T-helper 17 cell (primary cell): Measurements from ENCODE around the gene PMS1. TPM values are rescaled to one million over a fixed set of nuclear protein-coding genes. Genes with fewer than 3 reads are reported as not detected.
"Not testable (repeated sequence)": the region's sequence is repeated elsewhere in the genome, so short reads cannot be mapped to it uniquely, and the experiment has no call there.

Experiments used
- ATAC-seq: fragments of 150-1000 bp; cut with Tn5 transposase; 2 replicates; pipeline ENCODE4 v1.10.0; 2021; ENCODE audit warnings: mild to moderate bottlenecking, moderate library complexity
- DNase-seq, 3 donors: peaks; one replicate each; pipeline versions ENCODE4 v3.0.0 to v3.0.0-alpha.2; 2020 to 2021
- H3K9me3 ChIP-seq: one replicate; pipeline ENCODE4 v1.7.0; 2013; ENCODE audit warnings: low read length, mild to moderate bottlenecking; ENCODE audit not compliant: control insufficient read depth, poor library complexity, severe bottlenecking
- H3K27ac Mint-ChIP-seq: one replicate; pipeline ENCODE4 v1.8.0; 2022; ENCODE audit warnings: mild to moderate bottlenecking, moderate library complexity, mixed read lengths
- H3K27me3 Mint-ChIP-seq: one replicate; pipeline ENCODE4 v1.8.0; 2022; ENCODE audit warnings: mixed read lengths
- H3K36me3 Mint-ChIP-seq: one replicate; pipeline ENCODE4 v1.8.0; 2022; ENCODE audit warnings: low read depth, mixed read lengths
- H3K4me1 Mint-ChIP-seq: one replicate; pipeline ENCODE4 v1.8.0; 2022; ENCODE audit warnings: mild to moderate bottlenecking, mixed read lengths
- H3K4me3 Mint-ChIP-seq: one replicate; pipeline ENCODE4 v1.8.0; 2022; ENCODE audit warnings: mild to moderate bottlenecking, moderate library complexity, mixed read lengths
- total RNA-seq, 4 donors: library from RNA in 2 of 4; stranded (reverse) in 2 of 4; gene quantifications; one replicate each; pipeline ENCODE4 v1.2.3 and lab custom pipeline; 2022 to 2026

The PMS1 gene
- total RNA-seq, result 10 to 100 TPM; 18.0 to 18.4 TPM
- total RNA-seq (lab: John Stamatoyannopoulos, UW), result 22.8 to 28.2 reads per million in 2 donors

- H3K4me3 Mint-ChIP-seq, result peak within 1 kb of the TSS; percentile 92
- H3K9me3 ChIP-seq, result no peaks in the 10 kb centered on the region
- H3K4me1 Mint-ChIP-seq, result peaks cover 40% of the 10 kb centered on the region
- ATAC-seq (peak; percentile 91), DNase-seq (peak; percentile 90 to 94 (median 92))
- H3K27ac Mint-ChIP-seq, result peak within 1 kb of the TSS; percentile 96
- peaks cover 16% of the 10 kb centered on the region for H3K36me3 Mint-ChIP-seq
- no peaks in the 10 kb centered on the region for H3K27me3 Mint-ChIP-seq
Observed at GRCh38 chr2:189783927-189784867, at the start of gene PMS1, which contains the start of gene ORMDL1. TSS of gene PMS1 (plus strand) at chr2:189784450. CDS start at chr2:189791810, 7,360 bp downstream. TSS of gene ORMDL1 (minus strand) at chr2:189784339. CDS start at chr2:189782595, 1,744 bp downstream.

- no peaks in the 10 kb centered on the region for H3K36me3 Mint-ChIP-seq
- no peaks in the 10 kb centered on the region for H3K4me1 Mint-ChIP-seq
- no peaks in the 10 kb centered on the region for H3K9me3 ChIP-seq
- no peak overlapping the region for H3K27ac Mint-ChIP-seq
- DNase-seq (peak in 1 of 3 donors; percentile 12), ATAC-seq (peak; percentile 80)
- H3K27me3 Mint-ChIP-seq, result no peaks in the 10 kb centered on the region
- no peak overlapping the region for H3K4me3 Mint-ChIP-seq
Observed at GRCh38 chr2:189751080-189751658, 33.1 kb upstream of the PMS1 start.

- Mint-ChIP-seq H3K36me3 (peaks cover 3% of the 10 kb centered on the region), H3K4me1 (peaks cover 9% of the 10 kb centered on the region), H3K27me3 (no peaks in the 10 kb centered on the region), H3K4me3 (no peak overlapping the region), H3K27ac (peak overlapping the region; percentile 11)
- ATAC-seq (no peak), DNase-seq (no peak)
- no peaks in the 10 kb centered on the region for H3K9me3 ChIP-seq
Observed at GRCh38 chr2:189756311-189756952, 27.8 kb upstream of the PMS1 start.

GRCh38 chr2:189760154-189760553 lies 24.1 kb upstream of the PMS1 start:
- not testable (repeated sequence) for H3K36me3 Mint-ChIP-seq, ATAC-seq, H3K9me3 ChIP-seq, H3K4me3 Mint-ChIP-seq, H3K27ac Mint-ChIP-seq, H3K27me3 Mint-ChIP-seq, DNase-seq
- peaks cover 13% of the 10 kb centered on the region for H3K4me1 Mint-ChIP-seq

- no peaks in the 10 kb centered on the region for H3K9me3 ChIP-seq
- Mint-ChIP-seq H3K4me1 (peaks cover 6% of the 10 kb centered on the region), H3K4me3 (peak overlapping the region; percentile 94), H3K27ac (peak overlapping the region; percentile 98), H3K36me3 (no peaks in the 10 kb centered on the region), H3K27me3 (no peaks in the 10 kb centered on the region)
- no peak for ATAC-seq
- DNase-seq, result no peak
Observed at GRCh38 chr2:189762229-189762550, 22.1 kb upstream of the PMS1 start.

GRCh38 chr2:189762551-189763298 lies 21.5 kb upstream of the PMS1 start, which contains the start of gene OSGEPL1:
TSS of gene OSGEPL1 (minus strand) at chr2:189762792. CDS start at chr2:189761640, 1,152 bp downstream.
- H3K4me3 Mint-ChIP-seq, result peak within 1 kb of the TSS; percentile 94
- H3K27me3 Mint-ChIP-seq, result no peaks in the 10 kb centered on the region
- H3K4me1 Mint-ChIP-seq, result peaks cover 6% of the 10 kb centered on the region
- DNase-seq (peak; percentile 75 to 83 (median 79)), ATAC-seq (peak; percentile 93)
- H3K27ac Mint-ChIP-seq, result peak within 1 kb of the TSS; percentile 98
- H3K9me3 ChIP-seq, result no peaks in the 10 kb centered on the region
- no peaks in the 10 kb centered on the region for H3K36me3 Mint-ChIP-seq

DNA sequence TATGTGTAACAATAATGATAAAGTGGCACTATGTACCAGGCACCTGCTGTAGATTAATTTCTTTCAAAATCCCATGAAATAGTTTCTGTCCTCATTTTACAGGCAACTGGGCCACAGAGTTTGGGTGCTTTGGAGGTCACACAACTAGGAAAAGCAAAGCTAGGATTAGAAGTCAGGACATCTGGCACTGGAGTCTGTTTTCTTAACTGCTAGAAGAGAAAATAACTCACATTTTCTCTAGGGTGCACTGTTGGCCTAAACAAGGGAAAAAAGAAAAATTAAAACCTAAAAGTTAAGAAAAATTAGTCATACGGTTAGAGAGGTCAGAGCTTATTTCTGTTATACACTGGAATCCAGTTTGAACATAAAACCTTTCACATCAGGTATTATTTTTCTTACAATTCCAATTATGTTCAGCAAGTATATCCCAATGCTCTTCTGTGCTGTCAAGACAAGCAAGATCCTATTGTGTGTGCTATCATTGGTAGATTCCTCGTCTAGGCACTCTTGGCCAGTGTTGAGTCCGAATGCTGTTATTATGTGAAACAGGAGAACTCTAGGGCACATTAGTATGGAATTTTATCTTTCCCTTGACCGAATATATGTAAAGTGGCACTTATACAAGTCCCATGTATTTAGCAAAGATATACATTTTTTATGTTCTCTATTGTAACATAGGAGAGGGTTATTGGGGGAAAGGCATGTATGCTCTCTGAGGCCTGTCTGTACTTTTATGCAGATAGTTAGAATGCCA lies 20.2 kb upstream of the PMS1 start:
- peak overlapping the region; percentile 98 for H3K27ac Mint-ChIP-seq
- DNase-seq, result no peak
- H3K9me3 ChIP-seq, result no peaks in the 10 kb centered on the region
- no peaks in the 10 kb centered on the region for H3K36me3 Mint-ChIP-seq
- no peak for ATAC-seq
- no peak overlapping the region for H3K4me3 Mint-ChIP-seq
- H3K4me1 Mint-ChIP-seq, result peaks cover 5% of the 10 kb centered on the region
- no peaks in the 10 kb centered on the region for H3K27me3 Mint-ChIP-seq

DNA sequence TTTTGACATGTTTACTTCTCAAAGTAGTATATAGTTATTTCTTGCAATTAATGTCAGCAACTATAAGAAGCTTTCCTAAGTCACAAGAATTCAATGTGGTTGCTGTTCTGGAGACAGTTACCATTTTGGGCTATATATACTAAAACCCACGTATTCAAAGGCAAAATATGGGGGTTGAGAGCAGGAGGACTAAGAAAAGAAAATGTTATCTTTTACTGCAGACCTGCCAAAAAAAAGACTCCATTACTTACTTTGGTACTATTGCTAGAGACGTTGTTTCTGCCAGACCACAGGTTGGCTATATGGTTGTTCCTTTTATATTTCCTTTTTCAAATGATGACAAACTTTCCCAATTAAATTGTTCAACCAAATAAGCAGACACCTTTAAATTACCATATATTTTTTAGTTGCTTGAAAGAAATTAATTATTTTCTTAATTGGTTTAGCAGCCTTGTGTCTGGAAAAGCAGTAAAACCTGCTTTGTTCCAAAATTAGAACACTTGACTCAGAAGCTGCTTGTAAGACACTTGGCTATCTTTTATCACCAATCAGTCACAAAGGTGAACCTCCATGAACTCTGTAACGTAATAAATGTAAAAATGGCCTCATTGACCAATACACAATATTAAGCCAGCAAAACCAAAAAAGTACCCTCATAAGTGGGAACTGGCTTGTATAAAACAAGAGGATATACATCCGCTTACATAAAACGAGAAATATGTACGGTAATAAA lies 13.5 kb upstream of the PMS1 start:
- Mint-ChIP-seq H3K27me3 (no peaks in the 10 kb centered on the region), H3K4me3 (no peak overlapping the region), H3K4me1 (peaks cover 7% of the 10 kb centered on the region), H3K27ac (no peak overlapping the region), H3K36me3 (peaks cover 4% of the 10 kb centered on the region)
- H3K9me3 ChIP-seq, result no peaks in the 10 kb centered on the region
- ATAC-seq (no peak), DNase-seq (no peak)

- H3K27ac Mint-ChIP-seq, result no peak overlapping the region
- no peak overlapping the region for H3K4me3 Mint-ChIP-seq
- no peaks in the 10 kb centered on the region for H3K9me3 ChIP-seq
- H3K4me1 Mint-ChIP-seq, result peaks cover 10% of the 10 kb centered on the region
- H3K27me3 Mint-ChIP-seq, result no peaks in the 10 kb centered on the region
- DNase-seq, result no peak
- no peak for ATAC-seq
- H3K36me3 Mint-ChIP-seq, result peaks cover 4% of the 10 kb centered on the region
Observed at GRCh38 chr2:189772212-189772611, 12.0 kb upstream of the PMS1 start.

- Mint-ChIP-seq H3K4me1 (peaks cover 39% of the 10 kb centered on the region), H3K36me3 (peaks cover 15% of the 10 kb centered on the region), H3K4me3 (peak overlapping the region; percentile 92), H3K27me3 (no peaks in the 10 kb centered on the region), H3K27ac (peak overlapping the region; percentile 96)
- ATAC-seq (no peak), DNase-seq (no peak)
- no peaks in the 10 kb centered on the region for H3K9me3 ChIP-seq
Observed at GRCh38 chr2:189782221-189782671, 2.0 kb upstream of the PMS1 start.

- H3K36me3 Mint-ChIP-seq, result peaks cover 16% of the 10 kb centered on the region
- DNase-seq, result no peak
- peak overlapping the region; percentile 96 for H3K27ac Mint-ChIP-seq
- no peak for ATAC-seq
- no peaks in the 10 kb centered on the region for H3K27me3 Mint-ChIP-seq
- H3K4me3 Mint-ChIP-seq, result peak overlapping the region; percentile 92
- H3K4me1 Mint-ChIP-seq, result peaks cover 41% of the 10 kb centered on the region
- H3K9me3 ChIP-seq, result no peaks in the 10 kb centered on the region
Observed at GRCh38 chr2:189783451-189783926, 761 bp upstream of the PMS1 start.
